T-cell (primary cell): ENCODE results near the gene NDUFB6. TPM values are rescaled to one million over a fixed set of nuclear protein-coding genes. Genes with fewer than 3 reads are reported as not detected.

Experiments used
- ATAC-seq, 4 experiments: fragments of 200-7000 bp in 3 of 4; fragments of 150-1000 bp in 1 of 4; cut with Tn5 transposase; replicated peaks in 1 of 4; 1 replicate in 3 of 4; 2 replicates in 1 of 4; pipeline ENCODE4 v1.10.0; 2021; ENCODE audit warnings: moderate library complexity in 3 of 4, mild to moderate bottlenecking in 2 of 4, moderate number of reproducible peaks in 1 of 4
- CTCF ChIA-PET, 2 donors: fragments of 300-600 bp; sonication (Branson Sonifier 250); formaldehyde crosslinking; loops; one replicate each; lab custom pipeline; 2022; ENCODE audit warnings: antibody characterized with exemption in 2 of 2; lab: Charles Lee
- POLR2A ChIA-PET, 2 donors: fragments of 300-600 bp; sonication (Branson Sonifier 250); formaldehyde crosslinking; loops; one replicate each; lab custom pipeline; 2022; ENCODE audit warnings: antibody characterized with exemption in 2 of 2; lab: Charles Lee
- DNase-seq, 35 experiments: peaks; one replicate each; pipeline versions ENCODE4 v3.0.0 to v3.0.0-alpha.2; 2013 to 2023
- H3K27ac ChIP-seq: one replicate; pipeline ENCODE4 v1.5.1; 2013; ENCODE audit warnings: low read length
- H3K27me3 ChIP-seq, 2 experiments: replicated peaks in 1 of 2; 1 replicate in 1 of 2; 2 replicates in 1 of 2; pipeline versions ENCODE4 v1.6.1 to v1.7.0; 2013; ENCODE audit warnings: low read length in 1 of 2, mixed read lengths in 1 of 2; ENCODE audit not compliant: control insufficient read depth in 2 of 2, insufficient read depth in 2 of 2; ENCODE audit errors: extremely low read depth in 1 of 2
- H3K36me3 ChIP-seq, 2 donors: 1 replicate in 1 of 2; 2 replicates in 1 of 2; pipeline versions ENCODE4 v1.6.1 to v1.7.0; 2013; ENCODE audit warnings: low read length in 1 of 2; ENCODE audit not compliant: control insufficient read depth in 2 of 2, insufficient read depth in 1 of 2; ENCODE audit errors: extremely low read depth in 1 of 2
- H3K4me1 ChIP-seq, 2 experiments: 1 replicate in 1 of 2; 2 replicates in 1 of 2; pipeline versions ENCODE4 v1.6.1 to v1.7.0; 2013; ENCODE audit warnings: low read length in 2 of 2, mixed read lengths in 1 of 2; ENCODE audit not compliant: insufficient read depth in 2 of 2, control insufficient read depth in 1 of 2; ENCODE audit errors: extremely low read depth in 1 of 2
- H3K4me3 ChIP-seq, 2 donors: 1 replicate in 1 of 2; 2 replicates in 1 of 2; pipeline versions ENCODE4 v1.5.1 to v1.7.0; 2013; ENCODE audit warnings: mild to moderate bottlenecking in 2 of 2, low read length in 1 of 2, moderate library complexity in 1 of 2; ENCODE audit not compliant: control insufficient read depth in 1 of 2; ENCODE audit errors: extremely low read depth in 1 of 2
- H3K9me3 ChIP-seq: 2 replicates; pipeline ENCODE4 v1.7.0; 2013
- H3K27ac Mint-ChIP-seq, 2 donors: one replicate each; pipeline ENCODE4 v1.8.0; 2020 to 2021; ENCODE audit warnings: mild to moderate bottlenecking in 2 of 2, mixed read lengths in 2 of 2
- H3K27me3 Mint-ChIP-seq, 2 donors: one replicate each; pipeline ENCODE4 v1.8.0; 2021 to 2022; ENCODE audit warnings: mixed read lengths in 2 of 2
- H3K36me3 Mint-ChIP-seq: one replicate; pipeline ENCODE4 v1.8.0; 2021; ENCODE audit warnings: mixed read lengths
- H3K4me1 Mint-ChIP-seq, 3 donors: one replicate each; pipeline ENCODE4 v1.8.0; 2020 to 2022; ENCODE audit warnings: mixed read lengths in 3 of 3, mild to moderate bottlenecking in 1 of 3
- H3K4me3 Mint-ChIP-seq, 3 donors: one replicate each; pipeline ENCODE4 v1.8.0; 2020 to 2022; ENCODE audit warnings: mild to moderate bottlenecking in 3 of 3, mixed read lengths in 3 of 3, moderate library complexity in 3 of 3
- H3K9me3 Mint-ChIP-seq, 3 donors: one replicate each; pipeline ENCODE4 v1.8.0; 2020 to 2022; ENCODE audit warnings: mixed read lengths in 3 of 3
- WGBS: methylation state at CpG from one replicate; pipeline ENCODE4 v1.1.5; 2013; ENCODE audit warnings: missing lambda C conversion rate; ENCODE audit not compliant: insufficient coverage; 5-methylcytosine and 5-hydroxymethylcytosine counted together
- total RNA-seq, 35 experiments: library from RNA in 6 of 35; stranded (reverse) in 6 of 35; fragments of 120-200 nt in 1 of 35; gene quantifications; one replicate each; pipeline versions ENCODE4 v1.2.1 to v1.2.4 and lab custom pipeline; 2013 to 2026

The NDUFB6 gene
- total RNA-seq, 5 donors from 2014 or later (not counting 1 experiment from before 2014, with no cell fraction given): 14.8 to 21.9 (median 18.3) TPM

- CTCF ChIA-PET: interaction anchor here (0.7 to 9.2 kb wide), 22 partner anchors 9 to 406 kb away, joined by 3 to 338 read pairs (median 4); partner anchors contain the start of genes ACO1 (in 2 of the 2), SMIM27 (in 1 of the 2) and TOPORS (in 1 of the 2)
- DNase-seq: peak in 21 of 35 experiments; percentile 4 to 62 (median 11)
These were observed 8.7 kb upstream of the NDUFB6 start for GRCh38 chr9:32581512-32582143.

GRCh38 chr9:32580631-32581300, 7.8 kb upstream of the NDUFB6 start:
- Mint-ChIP-seq H3K27ac (no peak overlapping the region), H3K4me1 (peaks cover 0 to 3% (median 0%) of the 10 kb centered on the region in 3 donors), H3K36me3 (no peaks in the 10 kb centered on the region), H3K4me3 (no peak overlapping the region), H3K27me3 (peaks cover 10 to 24% of the 10 kb centered on the region in 2 donors), H3K9me3 (no peaks in the 10 kb centered on the region)
- Histone ChIP-seq H3K27me3 (peaks cover 2 to 3% of the 10 kb centered on the region in 2 experiments), H3K4me3 (no peak overlapping the region), H3K36me3 (no peaks in the 10 kb centered on the region), H3K9me3 (no peaks in the 10 kb centered on the region), H3K27ac (no peak overlapping the region), H3K4me1 (no peaks in the 10 kb centered on the region)
- ChIA-PET POLR2A (interaction anchor here (0.5 to 1.3 kb wide), 2 partner anchors 30 to 202 kb away, joined by 3 to 7 read pairs; no protein-coding TSS in a partner anchor), CTCF (interaction anchor here (0.9 to 9.2 kb wide), 25 partner anchors 8 to 401 kb away, joined by 3 to 338 read pairs (median 4); partner anchors contain the start of genes ACO1 (in 2 of the 2), RIGI (in 1 of the 2), SMIM27 (in 1 of the 2) and TOPORS (in 1 of the 2))
- 22% methylated on average over 1 of the region's 3 CpGs for WGBS
- ATAC-seq (no peak), DNase-seq (no peak)

More at GRCh38 chr9:32581512-32582143, 8.7 kb upstream of the NDUFB6 start:
- Histone ChIP-seq H3K4me1 (no peaks in the 10 kb centered on the region), H3K27ac (no peak overlapping the region), H3K9me3 (no peaks in the 10 kb centered on the region), H3K36me3 (no peaks in the 10 kb centered on the region), H3K27me3 (peaks cover 2 to 3% of the 10 kb centered on the region in 2 experiments), H3K4me3 (no peak overlapping the region)
- Mint-ChIP-seq H3K9me3 (no peaks in the 10 kb centered on the region), H3K4me1 (peaks cover 0 to 3% (median 0%) of the 10 kb centered on the region in 3 donors), H3K27ac (no peak overlapping the region), H3K27me3 (peaks cover 11 to 29% of the 10 kb centered on the region in 2 donors), H3K4me3 (no peak overlapping the region), H3K36me3 (no peaks in the 10 kb centered on the region)
- peak in 2 of 4 experiments; percentile 59 to 60 for ATAC-seq
- no CpG with 5 or more reads among the region's 3 CpGs for WGBS
- POLR2A ChIA-PET: no interaction called here

- no CpG with 5 or more reads among the region's 4 CpGs for WGBS
These were observed 6.9 kb upstream of the NDUFB6 start for GRCh38 chr9:32579706-32580331.

GRCh38 chr9:32578976-32579375, 6.0 kb upstream of the NDUFB6 start:
- no peak overlapping the region for H3K27ac Mint-ChIP-seq
- no peaks in the 10 kb centered on the region for H3K9me3 Mint-ChIP-seq
- ChIA-PET POLR2A (no interaction called here), CTCF (interaction anchor here (0.7 to 9.2 kb wide), 23 partner anchors 10 to 424 kb away, joined by 3 to 338 read pairs (median 5); partner anchors contain the start of genes ACO1 (in 2 of the 2), RIGI (in 1 of the 2), SMIM27 (in 1 of the 2) and TOPORS (in 1 of the 2))
- no peaks in the 10 kb centered on the region for H3K36me3 ChIP-seq
- no peak overlapping the region for H3K4me3 Mint-ChIP-seq
- no peaks in the 10 kb centered on the region for H3K4me1 ChIP-seq
- H3K27me3 ChIP-seq: no peaks in the 10 kb centered on the region
- 58% methylated on average over 2 of the region's 5 CpGs for WGBS
- no peak for DNase-seq
- no peak overlapping the region for H3K4me3 ChIP-seq
- no peak overlapping the region for H3K27ac ChIP-seq
- H3K9me3 ChIP-seq: no peaks in the 10 kb centered on the region
- no peaks in the 10 kb centered on the region for H3K36me3 Mint-ChIP-seq
- ATAC-seq: no peak
- peaks cover 4 to 20% of the 10 kb centered on the region in 2 donors for H3K27me3 Mint-ChIP-seq
- peaks cover 0 to 3% (median 1%) of the 10 kb centered on the region in 3 donors for H3K4me1 Mint-ChIP-seq

More at GRCh38 chr9:32579706-32580331, 6.9 kb upstream of the NDUFB6 start:
- no peaks in the 10 kb centered on the region for H3K36me3 ChIP-seq
- CTCF ChIA-PET: interaction anchor here (0.6 to 9.2 kb wide), 43 partner anchors 9 to 1009 kb away, joined by 3 to 338 read pairs (median 4); partner anchors contain the start of genes ACO1 (in 2 of the 2), RIGI (in 2 of the 2), SMIM27 (in 1 of the 2) and TOPORS (in 1 of the 2)
- ATAC-seq: peak; percentile 59 to 74 (median 64)
- Mint-ChIP-seq H3K27me3 (peaks cover 7 to 22% of the 10 kb centered on the region in 2 donors), H3K9me3 (no peaks in the 10 kb centered on the region), H3K4me3 (no peak overlapping the region), H3K4me1 (peaks cover 0 to 3% (median 0%) of the 10 kb centered on the region in 3 donors), H3K27ac (no peak overlapping the region), H3K36me3 (no peaks in the 10 kb centered on the region)
- H3K27ac ChIP-seq: no peak overlapping the region
- POLR2A ChIA-PET: interaction anchor here (0.5 to 1.3 kb wide), 4 partner anchors 29 to 201 kb away, joined by 3 to 7 read pairs (median 4); no protein-coding TSS in a partner anchor
- DNase-seq: peak; percentile 46 to 88 (median 75)
- peaks cover 0 to 3% of the 10 kb centered on the region in 2 experiments for H3K27me3 ChIP-seq
- H3K9me3 ChIP-seq: no peaks in the 10 kb centered on the region
- no peaks in the 10 kb centered on the region for H3K4me1 ChIP-seq
- H3K4me3 ChIP-seq: no peak overlapping the region

GRCh38 chr9:32577316-32577715, 4.4 kb upstream of the NDUFB6 start:
- no peaks in the 10 kb centered on the region for H3K36me3 Mint-ChIP-seq
- ATAC-seq: no peak
- WGBS: no CpG with 5 or more reads among the region's 3 CpGs
- peaks cover 11 to 12% (median 12%) of the 10 kb centered on the region in 3 donors for H3K4me1 Mint-ChIP-seq
- Histone ChIP-seq H3K9me3 (no peaks in the 10 kb centered on the region), H3K27me3 (no peaks in the 10 kb centered on the region), H3K27ac (no peak overlapping the region), H3K4me3 (no peak overlapping the region), H3K36me3 (no peaks in the 10 kb centered on the region), H3K4me1 (peaks cover 4 to 5% of the 10 kb centered on the region in 2 experiments)
- H3K4me3 Mint-ChIP-seq: no peak overlapping the region
- H3K9me3 Mint-ChIP-seq: no peaks in the 10 kb centered on the region
- peaks cover 4 to 20% of the 10 kb centered on the region in 2 donors for H3K27me3 Mint-ChIP-seq
- ChIA-PET CTCF (interaction anchor here (2.5 to 8.0 kb wide), 2 partner anchors 198 to 200 kb away, joined by 23 to 201 read pairs; no protein-coding TSS in a partner anchor), POLR2A (interaction anchor here in 1 of 2 donors (0.7 kb wide), 1 partner anchor 914 kb away, joined by 6 read pairs; no protein-coding TSS in a partner anchor)
- no peak overlapping the region for H3K27ac Mint-ChIP-seq
- no peak for DNase-seq
